Coronary artery (tissue), 2 donors: Measurements from ENCODE around the gene MORC3.
"Not testable (repeated sequence)": the region's sequence is repeated elsewhere in the genome, so short reads cannot be mapped to it uniquely, and the experiment has no call there.

ENCODE experiments used
- DNase-seq: peaks from one replicate; pipeline ENCODE4 v3.0.0-alpha.2; 2017; ENCODE audit warnings: low spot score
- H3K27ac ChIP-seq, 2 donors: fragments of 200-600 bp; sonication (generic); one replicate each; pipeline ENCODE4 v1.5.1; 2016 to 2019
- H3K4me3 ChIP-seq: fragments of 200-600 bp; sonication (generic); 2 replicates; pipeline ENCODE4 v1.5.1; 2016; ENCODE audit warnings: mild to moderate bottlenecking, moderate library complexity
- CTCF ChIP-seq: fragments of 200-600 bp; sonication (generic); IDR thresholded peaks from one replicate; pipeline ENCODE4 v1.5.1; 2019; ENCODE audit warnings: antibody characterized with exemption

The MORC3 gene

GRCh38 chr21:36388096-36388495, 68.1 kb downstream of the MORC3 start:
- no peak overlapping the region for H3K4me3 ChIP-seq
- no peak for DNase-seq
- TF ChIP-seq CTCF, result no peak
- no peak overlapping the region for H3K27ac ChIP-seq

- no peak for DNase-seq
- H3K27ac ChIP-seq, result no peak overlapping the region
These were observed 68.8 kb downstream of the MORC3 start for GRCh38 chr21:36388835-36389234.

GRCh38 chr21:36391649-36392048, 71.7 kb downstream of the MORC3 start:
- H3K4me3 ChIP-seq, H3K27ac ChIP-seq, DNase-seq: not testable (repeated sequence)

More at GRCh38 chr21:36388835-36389234, 68.8 kb downstream of the MORC3 start:
- H3K4me3 ChIP-seq, result no peak overlapping the region
- TF ChIP-seq CTCF, result no peak

GRCh38 chr21:36395353-36396111, 75.5 kb downstream of the MORC3 start:
- no peak for DNase-seq
- TF ChIP-seq CTCF, result no peak
- H3K4me3 ChIP-seq, result no peak overlapping the region
- no peak overlapping the region for H3K27ac ChIP-seq

GRCh38 chr21:36396325-36396724, 76.3 kb downstream of the MORC3 start:
- Histone ChIP-seq H3K4me3 (no peak overlapping the region), H3K27ac (no peak overlapping the region)
- TF ChIP-seq CTCF, result no peak
- no peak for DNase-seq

GRCh38 chr21:36396971-36397370, 77.0 kb downstream of the MORC3 start:
- Histone ChIP-seq H3K4me3 (no peak overlapping the region), H3K27ac (no peak overlapping the region)
- TF ChIP-seq CTCF, result no peak
- DNase-seq, result no peak

GRCh38 chr21:36397606-36398005, 77.6 kb downstream of the MORC3 start:
- DNase-seq, result no peak
- H3K27ac ChIP-seq, result no peak overlapping the region
- no peak overlapping the region for H3K4me3 ChIP-seq
- no peak for TF ChIP-seq CTCF

GRCh38 chr21:36399736-36400135, 79.7 kb downstream of the MORC3 start:
- H3K4me3 ChIP-seq, H3K27ac ChIP-seq, DNase-seq: not testable (repeated sequence)
